HG03558 (cell line): ENCODE measurements around the gene HOXB8.

Source experiments
- ATAC-seq: cut with Tn5 transposase; IDR thresholded peaks from one replicate; pipeline ENCODE4 v1.9.1; 2021; ENCODE audit warnings: moderate number of reproducible peaks; ENCODE audit not compliant: unreplicated experiment; ENCODE audit errors: extremely low read depth

HOXB8 gene

DNA sequence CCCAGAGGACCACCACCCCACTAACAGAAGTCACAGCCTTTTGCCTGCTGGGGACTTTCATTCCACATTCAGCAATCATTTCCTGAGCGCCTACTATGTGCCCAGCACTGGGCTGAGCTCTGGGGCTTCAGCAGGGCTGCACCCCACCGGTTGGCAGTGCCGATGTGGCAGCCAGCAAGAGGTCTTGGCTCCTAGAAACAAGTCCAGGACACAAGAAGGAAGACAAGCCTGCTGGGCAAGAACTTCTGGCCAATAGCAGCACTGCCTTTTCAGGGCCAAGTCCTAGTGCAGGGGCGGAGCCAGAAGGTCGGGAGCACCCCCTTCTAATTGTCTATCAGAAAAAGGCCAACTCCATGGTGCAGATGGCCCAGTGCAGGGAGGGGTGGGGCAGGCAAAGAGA lies 24.0 kb upstream of the HOXB8 start:
- ATAC-seq, result no peak

DNA sequence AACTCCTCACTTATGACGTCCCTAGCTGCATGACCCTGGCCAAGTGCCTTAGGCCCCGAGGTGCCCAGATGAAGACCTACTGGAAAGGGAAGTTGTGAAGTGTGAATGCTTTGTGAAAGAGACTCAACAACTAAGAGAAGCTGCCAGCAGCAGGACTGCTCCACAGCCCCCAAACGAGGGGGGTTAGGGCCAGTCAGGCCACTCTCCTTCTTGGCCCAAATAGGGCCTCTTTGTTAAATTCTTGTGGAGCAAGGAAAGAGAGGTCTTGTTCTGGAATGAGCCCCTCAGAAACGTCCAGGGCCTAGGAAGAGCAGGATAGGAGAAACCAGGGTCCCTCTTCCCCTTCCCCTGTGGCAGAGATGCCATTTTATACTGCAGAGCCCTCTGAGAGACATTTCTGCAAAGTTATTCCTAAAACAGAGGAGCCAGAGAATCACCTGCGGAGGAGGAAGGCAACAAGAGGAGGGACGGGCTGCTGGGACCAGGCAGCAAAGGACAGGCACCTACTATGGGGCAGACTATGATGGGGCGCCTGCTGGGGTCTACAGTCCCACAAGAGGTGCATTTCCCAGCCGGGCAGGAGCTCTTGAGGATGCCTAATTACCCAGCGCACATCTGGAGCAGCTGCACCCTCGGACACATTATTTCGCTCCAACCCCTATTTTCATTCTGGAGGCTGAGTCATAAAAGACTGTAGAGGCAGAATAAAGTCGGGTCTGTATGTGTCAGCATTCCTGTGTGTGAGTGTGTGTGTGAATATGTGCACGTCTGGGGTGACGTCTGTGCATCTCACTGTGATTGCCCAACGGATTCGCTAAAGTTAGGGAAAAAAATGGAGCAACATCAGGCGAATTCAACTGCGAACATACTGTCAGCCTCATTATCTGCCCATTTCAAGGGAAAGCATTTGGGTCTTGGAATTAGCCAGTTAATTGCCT lies 22.5 kb upstream of the HOXB8 start:
- ATAC-seq, result no peak

DNA sequence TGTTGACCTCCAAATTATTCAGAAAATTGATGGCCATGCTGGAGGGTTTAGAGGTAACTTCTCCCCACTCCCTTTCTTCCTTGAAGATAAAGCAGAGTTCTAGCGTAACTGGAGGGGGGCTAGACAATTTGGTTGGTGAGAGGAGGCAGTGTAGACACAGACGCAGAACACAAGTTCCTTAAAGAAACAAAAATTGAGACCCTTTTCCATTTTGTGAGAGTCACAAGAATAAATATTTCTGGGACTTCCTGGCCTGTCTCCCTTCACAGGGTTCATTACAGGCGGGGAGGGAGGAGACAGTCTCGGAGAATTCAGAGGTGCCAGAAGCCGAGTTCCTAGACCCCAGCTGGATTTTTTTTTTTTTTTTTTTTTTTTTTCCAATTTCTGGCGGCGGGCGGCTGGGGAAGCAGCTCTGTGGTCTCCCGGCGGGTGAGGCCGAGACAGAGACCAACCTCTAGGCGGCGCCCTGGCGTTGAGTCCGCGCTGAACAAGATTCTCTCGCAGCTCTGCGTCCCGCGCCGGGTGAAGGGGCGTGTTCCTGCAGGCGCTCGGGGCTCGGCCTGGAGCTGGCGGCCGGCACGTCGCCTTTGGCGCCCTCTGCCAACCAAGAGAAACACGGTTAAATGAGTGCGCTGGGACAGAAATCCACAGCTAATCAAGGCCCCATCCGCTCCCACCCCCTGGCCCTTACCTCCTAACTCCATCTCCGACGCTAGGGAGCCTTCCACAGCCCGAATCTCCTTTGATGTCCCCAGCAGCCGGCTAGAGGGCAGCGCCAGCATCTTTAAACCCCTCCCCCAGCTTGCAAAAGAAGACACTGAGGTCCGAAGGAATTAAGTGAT lies 21.3 kb upstream of the HOXB8 start:
- no peak for ATAC-seq

DNA sequence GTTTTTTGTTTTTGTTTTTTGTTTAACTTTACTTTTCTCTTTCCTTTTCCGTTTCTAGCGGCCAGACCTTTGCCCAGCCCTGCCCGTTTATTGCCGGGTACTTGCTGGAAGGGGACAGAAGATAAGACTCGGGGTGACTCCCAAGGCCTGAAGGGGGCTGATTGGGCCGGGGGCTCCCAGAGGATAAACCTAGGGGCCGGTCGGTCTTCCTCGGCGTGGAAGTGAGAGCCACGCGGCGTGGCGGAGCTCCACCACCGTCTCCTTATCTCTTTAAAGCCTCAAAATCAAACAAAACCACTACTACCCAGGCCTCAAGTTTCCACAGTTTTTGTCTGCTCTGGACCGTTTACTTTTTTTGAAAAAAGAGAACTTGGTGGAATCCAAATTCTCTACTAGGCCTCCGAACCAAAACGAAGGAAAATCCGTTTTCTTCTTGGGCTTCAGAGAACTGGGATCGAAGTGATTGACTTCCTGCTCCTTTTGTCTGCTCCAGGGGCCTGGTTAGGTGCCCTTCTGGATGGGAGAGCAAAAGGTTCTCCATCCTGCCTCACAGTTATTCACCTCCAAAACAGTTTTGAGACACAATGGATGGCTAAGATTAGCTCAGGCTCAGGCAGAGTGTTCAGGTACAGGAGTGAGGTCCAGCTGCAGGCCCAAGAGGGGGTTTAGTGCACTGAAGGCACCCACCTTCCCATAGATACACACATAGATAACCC lies 19.6 kb upstream of the HOXB8 start:
- no peak for ATAC-seq

DNA sequence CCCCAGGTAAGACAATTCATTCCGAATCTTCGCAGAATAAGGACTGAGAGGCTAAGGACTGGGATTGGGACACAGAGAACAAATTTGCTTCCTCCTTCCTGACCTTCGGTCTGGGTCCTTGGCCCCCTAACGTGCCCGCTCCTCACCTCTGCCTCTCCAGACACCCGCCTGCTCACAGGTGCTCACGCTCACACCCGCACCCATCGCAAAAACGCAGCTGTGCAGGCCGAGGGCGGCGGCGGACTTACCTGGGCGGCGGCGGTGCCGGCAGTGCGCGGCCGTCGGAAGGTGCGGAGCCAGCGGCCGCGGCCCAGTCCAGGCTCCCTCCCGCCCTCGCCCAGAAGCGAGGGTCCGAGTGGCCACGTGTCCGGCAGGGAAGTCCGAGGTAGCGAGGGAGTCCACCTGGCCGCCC lies 18.2 kb upstream of the HOXB8 start:
- no peak for ATAC-seq

DNA sequence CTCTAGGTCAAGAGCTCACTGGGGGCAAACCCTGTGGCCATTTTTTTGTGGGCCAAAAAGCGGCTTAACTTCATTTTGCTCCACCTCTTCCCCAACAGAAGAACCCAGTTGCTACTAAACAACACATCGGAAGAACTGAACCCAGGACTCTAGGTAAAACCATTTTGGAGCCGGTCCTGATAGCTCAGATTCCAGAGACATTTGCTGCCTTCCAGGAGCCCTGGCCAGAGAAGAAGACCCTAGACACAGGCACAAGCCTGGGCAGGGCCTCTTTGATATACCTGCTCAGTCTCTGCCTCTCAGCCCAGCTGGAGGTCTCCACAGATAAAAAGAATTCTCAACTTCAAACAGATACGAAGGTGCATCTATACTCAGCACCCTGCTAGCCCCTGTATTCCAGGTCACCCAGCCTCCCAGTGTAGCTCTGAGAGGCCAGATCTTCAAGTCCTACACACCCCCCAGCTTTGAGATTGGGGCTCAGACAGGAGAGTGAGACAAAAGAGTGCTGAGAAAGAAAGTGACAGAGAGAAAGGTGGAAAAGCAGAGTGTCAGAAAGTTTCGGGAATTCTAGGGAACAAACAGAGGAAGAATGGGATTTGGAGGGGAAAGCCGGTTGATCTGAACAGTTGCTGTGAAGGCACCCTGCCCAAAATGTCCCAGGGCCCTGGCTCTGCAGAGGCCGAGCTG lies 17.6 kb upstream of the HOXB8 start:
- no peak for ATAC-seq

DNA sequence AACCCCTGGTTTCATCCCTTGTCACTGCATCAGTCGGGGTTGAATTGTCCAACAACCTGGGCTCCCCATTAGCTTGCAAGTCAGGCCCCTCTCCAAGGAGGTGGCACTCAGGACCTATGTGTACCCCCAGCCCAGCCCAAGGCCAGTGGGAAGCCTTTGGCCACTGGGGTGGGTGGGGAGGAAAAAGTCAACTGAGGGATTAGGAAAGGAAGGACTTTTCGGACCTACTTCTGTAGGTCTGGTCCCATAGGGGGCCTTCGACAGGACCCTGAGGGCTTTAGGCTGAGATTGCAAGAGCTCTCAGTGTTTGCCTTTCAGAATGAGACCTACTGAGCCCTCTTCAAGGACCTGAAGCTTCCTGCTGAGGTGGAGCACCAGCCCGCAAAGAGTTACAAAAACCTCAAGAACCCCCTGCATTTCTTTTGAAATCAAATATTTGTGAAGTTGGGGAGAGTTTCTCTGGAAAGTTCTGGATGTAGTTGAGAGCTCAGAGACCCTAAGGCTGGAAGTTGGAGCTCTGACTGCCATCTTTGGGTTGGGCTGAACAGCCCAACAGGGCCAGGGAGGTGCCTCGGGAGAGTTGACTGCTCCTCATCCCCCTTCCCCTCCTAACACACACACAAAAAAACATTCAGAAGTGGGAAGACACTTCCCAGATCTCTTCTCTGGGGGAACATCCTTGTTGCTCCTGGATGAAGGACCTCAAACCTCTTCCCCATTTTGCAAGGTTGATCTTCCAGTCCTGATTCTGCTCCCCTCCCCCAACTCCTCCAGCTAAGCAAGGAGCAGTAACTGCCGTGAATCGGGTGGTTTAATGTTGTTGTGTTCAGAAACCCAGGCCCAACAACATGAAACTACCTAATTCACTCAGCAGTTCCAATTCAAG lies 16.8 kb upstream of the HOXB8 start:
- ATAC-seq, result no peak

DNA sequence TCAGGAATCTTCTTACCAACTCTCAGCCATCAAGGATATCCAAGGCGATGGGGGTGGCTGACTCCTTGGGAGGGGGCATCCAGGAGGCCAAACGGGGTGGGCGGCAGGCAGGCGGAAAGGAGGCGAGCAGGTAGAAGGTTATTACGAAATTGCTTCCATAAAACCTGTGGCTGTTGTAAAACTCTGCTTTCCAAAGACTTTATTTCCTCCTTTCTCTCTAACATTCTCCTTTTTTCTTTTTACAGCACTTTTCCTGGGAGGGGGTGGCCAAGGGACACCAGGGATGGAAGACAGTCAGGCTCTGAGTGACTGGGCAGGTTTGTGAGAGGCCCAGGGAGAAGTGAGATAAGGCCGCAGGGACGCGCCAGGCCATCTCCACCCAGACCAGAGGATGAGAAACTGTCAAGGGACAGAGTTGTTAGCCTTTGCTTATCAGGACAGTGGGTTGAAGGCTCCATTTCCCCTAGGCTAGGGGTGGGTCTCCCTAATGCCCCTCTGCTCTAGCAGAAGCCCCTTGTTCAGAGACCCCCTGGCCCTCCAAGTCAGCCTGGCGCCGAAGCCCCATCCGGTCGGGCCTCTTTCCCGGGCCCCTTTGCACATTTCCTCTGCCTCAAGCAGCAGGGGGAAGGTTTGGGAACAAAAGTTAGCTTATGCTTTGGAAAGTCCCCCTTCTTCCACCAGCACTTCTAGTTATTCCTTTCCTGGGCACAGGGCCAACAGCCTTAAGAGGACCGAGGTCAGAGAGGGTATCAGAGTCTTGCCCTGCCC lies 16.0 kb upstream of the HOXB8 start:
- ATAC-seq, result no peak

DNA sequence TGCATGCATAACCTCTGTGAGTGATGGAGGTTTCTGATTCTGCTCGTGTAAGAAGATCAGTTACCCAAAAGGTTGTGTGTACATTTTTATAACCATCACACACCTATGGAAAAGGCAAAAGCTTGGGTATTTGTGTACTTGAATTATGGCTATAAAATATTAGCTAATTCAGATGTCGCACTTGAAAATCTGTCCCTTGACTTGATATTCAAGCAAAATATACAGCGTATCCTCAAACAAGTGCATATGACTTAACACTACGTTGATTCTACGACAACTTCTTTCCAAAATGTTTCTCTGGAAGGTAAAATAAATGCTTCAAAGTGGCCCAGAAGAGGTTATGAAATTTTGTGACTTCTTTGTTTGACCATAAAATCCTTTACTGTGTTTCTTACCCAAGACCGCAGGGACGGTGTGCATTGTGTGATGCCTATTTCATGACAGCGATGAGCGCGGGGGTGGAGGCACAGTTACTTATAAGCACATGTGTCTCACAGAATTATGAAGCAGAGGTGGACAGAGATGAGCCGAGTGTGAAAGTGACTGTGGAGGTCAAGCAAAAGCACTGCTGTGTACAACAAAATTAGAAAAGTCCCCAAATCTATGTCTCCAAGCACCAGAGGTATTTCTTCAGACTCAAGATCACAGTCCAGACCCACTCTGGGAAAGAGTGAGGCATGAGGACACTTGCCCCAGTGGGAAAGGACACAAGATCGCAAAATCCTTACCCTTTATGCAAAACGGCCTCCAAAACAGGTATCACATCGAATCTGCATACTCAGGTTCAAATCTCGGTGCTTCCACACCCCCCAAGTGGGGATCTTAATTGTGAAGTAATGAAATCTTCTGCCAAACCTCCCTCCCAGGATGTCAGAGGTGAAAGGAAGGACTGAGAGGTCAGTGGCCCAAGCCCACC lies 15.2 kb upstream of the HOXB8 start:
- ATAC-seq, result no peak

DNA sequence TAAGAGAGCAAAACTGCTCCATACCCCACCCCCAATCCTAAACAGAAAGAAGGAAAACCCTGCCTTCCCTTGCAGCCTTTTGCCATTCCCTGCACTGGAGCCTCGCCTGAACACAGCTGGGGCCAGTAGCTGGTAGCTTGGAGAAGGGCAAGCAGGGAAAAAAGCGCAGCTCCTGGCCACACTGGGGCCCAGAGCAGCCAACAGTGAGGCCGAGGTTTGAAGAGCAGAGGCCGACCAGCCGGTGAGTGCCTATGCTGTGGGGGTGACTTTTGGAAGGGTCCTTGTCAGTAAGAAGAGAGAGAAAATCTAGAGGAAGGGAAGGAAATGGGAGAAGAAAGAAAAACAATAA lies 14.3 kb upstream of the HOXB8 start:
- no peak for ATAC-seq

DNA sequence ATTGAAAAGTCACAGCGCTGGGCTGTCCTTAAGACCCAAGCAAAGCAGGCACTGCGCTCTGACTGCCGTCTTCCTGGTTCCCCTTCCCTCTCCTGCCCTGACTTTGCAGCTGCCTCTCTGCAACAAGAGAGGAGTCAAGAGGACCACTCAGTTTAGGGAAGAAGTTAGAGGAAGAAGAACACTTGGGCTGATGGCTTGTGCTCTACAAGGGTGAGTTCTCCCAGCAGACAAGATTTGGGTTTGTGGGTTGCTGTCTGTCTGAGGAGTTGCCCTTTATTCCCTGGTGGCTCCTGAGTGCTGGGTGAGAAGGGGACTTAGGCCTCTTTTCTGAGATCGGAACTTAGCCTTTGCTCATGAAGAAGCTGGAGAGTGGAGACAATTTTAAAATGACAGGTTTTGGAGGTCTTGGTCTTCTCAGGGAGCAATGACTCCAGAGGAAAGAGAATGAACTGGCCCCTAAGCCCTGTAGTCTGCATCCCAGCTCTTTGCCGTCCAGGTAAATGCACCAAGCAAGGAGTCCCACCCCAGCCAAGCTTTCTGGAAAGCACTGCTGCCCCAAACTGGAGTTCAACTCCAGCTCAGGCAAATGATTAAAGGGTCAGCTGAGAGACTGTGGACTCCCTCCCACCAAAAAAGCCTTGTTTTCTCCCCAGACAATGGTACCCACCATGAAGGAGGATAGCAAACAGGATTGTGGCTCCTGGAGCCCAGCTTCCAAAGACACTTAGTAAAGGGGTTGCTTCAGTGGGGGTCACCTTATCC lies 13.7 kb upstream of the HOXB8 start:
- no peak for ATAC-seq

DNA sequence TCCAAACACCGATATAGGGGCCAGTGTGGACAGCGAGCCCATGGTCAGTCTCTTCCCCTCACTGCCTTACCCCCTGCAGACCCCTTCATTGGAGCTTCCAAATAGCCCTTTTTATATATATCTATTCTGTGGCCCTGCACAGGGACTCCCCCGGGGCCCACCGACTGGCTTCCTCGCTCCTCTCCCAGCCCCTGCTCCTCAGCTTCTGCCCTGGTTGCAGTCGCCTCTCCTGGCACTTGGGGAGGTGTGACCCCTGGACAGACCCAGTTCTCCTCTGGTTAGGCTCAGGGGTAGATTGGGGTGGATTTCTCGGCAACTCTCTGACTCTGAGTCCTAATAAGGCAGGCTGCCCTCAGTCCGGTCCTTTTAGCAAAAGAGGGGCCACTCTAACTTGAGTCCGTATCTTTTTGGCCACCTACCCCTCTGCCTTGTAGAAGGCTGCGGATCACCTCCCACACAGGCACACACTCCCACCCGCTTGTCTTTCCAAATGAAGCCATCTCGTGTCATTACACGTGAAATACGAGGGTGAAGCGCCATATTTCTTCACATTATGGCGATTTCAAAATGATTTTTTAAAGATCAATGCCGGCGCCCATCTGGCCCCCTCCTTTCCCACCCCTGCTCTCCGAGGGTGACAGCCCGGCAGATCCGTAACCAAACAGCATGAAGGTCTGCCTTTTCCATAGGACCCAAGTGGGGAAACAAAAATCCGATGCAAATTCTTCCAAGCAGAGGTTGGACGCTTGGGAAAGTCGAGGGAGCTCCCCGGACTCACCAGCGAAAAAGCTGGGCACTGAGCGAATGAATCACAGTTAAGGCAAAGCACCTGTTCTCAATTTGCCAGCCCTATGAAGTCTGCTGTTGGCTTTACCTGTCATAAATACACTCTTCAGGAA lies 12.8 kb upstream of the HOXB8 start:
- ATAC-seq, result no peak

DNA sequence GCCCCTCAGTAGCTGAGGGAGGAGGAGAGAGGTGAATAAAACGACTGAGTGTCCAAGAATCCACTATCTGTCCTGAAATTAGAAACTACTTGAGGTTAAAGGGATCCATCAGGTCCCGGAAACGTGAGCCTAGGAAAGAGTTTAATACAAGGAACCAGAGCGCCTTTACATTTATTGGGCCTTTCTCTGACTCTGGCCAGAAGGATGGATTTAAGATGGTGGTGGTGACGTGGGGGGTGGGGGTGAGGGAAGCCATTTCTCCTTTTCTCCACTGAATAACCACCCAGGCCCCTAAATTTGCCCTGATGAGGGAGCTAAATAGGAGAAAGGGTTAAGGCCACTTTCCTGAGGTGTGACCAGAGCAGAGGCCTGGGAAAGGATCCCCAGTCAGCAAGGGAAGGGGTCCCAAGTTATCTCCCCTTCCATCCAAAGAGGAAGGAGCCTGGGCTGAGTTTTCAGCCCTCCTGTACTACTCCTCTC lies 12.1 kb upstream of the HOXB8 start:
- no peak for ATAC-seq

DNA sequence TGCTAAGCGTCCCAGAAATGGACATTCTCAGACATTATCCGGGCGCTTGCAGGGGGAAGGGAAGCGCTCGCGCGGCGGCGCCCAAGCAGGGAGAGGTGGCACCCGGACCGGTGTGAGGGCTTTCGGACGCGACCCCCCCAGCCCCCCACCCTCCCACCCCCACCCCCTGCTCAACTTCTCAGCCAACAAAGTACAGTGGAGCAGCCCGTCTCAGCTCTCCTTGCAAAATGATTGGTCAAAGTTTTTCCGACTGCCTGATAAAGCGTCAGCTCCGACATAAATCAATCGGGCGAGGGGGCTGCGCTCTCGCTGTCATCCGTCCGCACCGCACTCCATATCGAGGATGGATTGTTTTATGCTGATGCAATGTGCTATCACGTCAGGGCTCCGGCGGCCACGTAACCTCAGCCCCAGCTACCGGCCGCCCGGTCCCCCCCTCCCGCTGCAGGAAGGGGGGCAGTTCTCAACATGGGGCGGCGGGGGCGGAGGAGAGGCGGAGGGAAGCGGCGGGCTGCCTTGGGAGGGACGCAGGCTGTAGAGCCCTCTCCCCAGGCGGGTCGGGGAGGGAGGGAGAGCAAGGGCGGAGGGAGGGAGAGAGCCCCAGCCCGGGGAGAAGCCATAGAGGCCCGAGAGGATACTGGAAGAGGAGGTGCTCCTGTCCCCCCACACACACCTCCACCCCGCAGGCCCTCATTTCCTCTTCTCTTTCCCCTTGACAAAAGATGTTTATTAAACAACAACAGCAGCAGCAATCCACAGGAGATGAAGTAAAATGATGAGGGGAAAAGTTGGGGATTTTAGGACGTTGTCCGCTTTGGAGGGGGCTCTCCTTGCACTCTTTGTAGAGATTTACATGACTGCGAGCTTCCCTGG lies 11.4 kb upstream of the HOXB8 start, which contains the start of gene HOXB9:
Gene HOXB9 (minus strand): TSS at position 114 of the 873 bp plus-strand sequence. CDS start 89 bp downstream, at position 25.
- ATAC-seq, result no peak
